A549 (cell line): ENCODE data around the gene MSANTD3.
"Not testable (repeated sequence)": the region's sequence is repeated elsewhere in the genome, so short reads cannot be mapped to it uniquely, and the experiment has no call there.

ENCODE experiments used
- CTCF ChIP-seq: fragments of >200 bp; sonication (Bioruptor Twin); formaldehyde crosslinking; IDR thresholded peaks from 3 replicates; pipeline ENCODE4 v1.5.1; 2016
- E2F6 ChIP-seq: IDR thresholded peaks from 2 replicates; pipeline ENCODE4 v1.6.1; 2012; ENCODE audit warnings: low read depth, borderline replicate concordance
- ELK1 ChIP-seq: fragments of 150-350 bp; IDR thresholded peaks from 2 replicates; pipeline ENCODE4 v1.6.1; 2014; ENCODE audit warnings: low read depth, mild to moderate bottlenecking, low read length
- MAFK ChIP-seq: fragments of 450-650 bp; IDR thresholded peaks from 2 replicates; pipeline ENCODE4 v1.6.1; 2014; ENCODE audit not compliant: partially characterized antibody
- POLR2A ChIP-seq: IDR thresholded peaks from 2 replicates; pipeline ENCODE4 v1.6.1; 2012; ENCODE audit warnings: mild to moderate bottlenecking, low read length
- SREBF2 ChIP-seq: fragments of 450-650 bp; IDR thresholded peaks from 2 replicates; pipeline ENCODE4 v1.6.1; 2014; ENCODE audit warnings: mild to moderate bottlenecking, moderate library complexity

- TF ChIP-seq SREBF2, CTCF, MAFK, E2F6, ELK1, POLR2A: not testable (repeated sequence)
Measured at GRCh38 chr9:100440487-100440886, 13.5 kb downstream of the MSANTD3 start.
